ENCODE data around the gene RPUSD2.
A peak's percentile ranks its signal among the peaks of the same experiment; 100 is the strongest.

Gene RPUSD2, protein sequence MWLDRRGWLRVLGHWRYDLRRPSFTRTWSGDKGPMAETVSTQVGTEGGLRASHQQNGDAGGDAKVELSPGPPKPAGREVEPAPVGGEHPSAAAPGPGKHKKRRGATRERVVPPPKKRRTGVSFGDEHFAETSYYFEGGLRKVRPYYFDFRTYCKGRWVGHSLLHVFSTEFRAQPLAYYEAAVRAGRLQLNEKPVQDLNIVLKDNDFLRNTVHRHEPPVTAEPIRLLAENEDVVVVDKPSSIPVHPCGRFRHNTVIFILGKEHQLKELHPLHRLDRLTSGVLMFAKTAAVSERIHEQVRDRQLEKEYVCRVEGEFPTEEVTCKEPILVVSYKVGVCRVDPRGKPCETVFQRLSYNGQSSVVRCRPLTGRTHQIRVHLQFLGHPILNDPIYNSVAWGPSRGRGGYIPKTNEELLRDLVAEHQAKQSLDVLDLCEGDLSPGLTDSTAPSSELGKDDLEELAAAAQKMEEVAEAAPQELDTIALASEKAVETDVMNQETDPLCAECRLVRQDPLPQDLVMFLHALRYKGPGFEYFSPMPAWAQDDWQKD

DNA sequence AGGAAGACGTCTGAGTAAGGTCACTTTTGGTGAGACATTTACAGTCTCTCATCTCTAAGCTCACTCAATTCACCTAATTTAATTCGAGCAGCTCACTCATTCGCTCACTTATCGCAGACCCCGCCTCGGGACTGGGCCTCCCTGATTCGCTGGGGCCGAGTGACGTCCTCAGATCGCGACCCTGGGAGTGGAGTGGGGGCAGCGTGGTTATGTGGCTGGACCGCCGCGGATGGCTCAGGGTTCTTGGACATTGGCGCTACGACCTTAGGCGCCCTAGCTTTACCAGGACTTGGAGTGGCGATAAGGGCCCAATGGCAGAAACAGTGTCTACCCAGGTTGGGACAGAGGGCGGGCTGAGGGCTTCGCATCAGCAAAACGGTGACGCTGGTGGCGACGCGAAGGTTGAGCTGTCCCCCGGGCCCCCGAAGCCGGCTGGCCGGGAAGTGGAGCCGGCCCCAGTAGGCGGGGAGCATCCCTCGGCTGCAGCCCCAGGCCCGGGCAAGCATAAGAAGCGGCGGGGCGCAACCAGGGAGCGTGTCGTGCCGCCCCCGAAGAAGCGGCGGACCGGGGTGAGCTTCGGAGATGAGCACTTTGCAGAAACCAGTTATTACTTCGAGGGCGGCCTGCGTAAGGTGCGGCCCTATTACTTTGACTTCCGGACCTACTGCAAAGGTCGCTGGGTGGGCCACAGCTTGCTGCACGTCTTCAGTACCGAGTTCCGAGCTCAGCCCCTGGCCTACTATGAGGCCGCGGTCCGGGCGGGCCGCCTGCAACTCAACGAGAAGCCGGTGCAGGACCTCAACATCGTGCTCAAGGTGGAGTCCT is at the start of gene RPUSD2:
Gene RPUSD2, plus strand, starts transcription at position 171 of the 825 bp plus-strand sequence. Its CDS starts 39 bp downstream, at position 210.
- peak; percentile 73 for DNase-seq

DNA sequence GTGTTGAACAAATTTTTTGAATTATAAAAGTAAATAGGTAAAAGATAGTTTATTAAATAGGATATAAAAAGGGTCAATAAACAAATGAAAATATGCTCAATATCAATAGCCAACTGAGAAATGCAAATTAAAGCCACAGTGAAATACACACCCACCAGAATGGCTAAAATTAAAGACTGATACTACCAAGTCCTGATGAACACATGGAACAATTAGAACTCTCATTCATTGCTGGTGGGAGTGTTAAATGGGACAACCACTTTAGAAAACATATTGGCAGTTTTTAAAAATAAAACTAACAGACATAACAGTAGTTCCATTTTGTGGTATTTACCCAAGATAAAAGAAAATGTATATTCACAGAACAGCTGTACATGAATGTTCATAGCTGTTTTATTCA is 45.5 kb upstream of the RPUSD2 start:
- DNase-seq, result no peak

DNA sequence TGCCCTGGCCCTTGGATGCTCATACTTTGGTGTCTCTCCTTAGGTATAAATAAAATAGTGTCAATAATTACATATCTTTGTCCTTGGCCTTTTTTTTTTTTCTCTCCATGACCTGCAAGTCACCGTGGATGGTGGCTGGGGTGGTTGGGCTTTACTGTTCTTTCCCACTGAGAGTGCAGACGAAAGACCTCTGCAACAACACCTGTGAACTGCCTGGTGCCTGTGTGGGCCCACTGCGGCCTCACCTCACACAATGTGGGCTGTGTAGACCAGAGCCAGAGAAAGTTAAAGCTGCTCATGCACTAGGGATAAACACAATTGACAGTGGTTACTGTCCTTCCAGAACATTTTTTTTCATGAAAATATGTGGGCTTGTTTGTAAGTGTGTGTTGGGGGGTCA is 43.2 kb upstream of the RPUSD2 start:
- DNase-seq, result no peak

DNA sequence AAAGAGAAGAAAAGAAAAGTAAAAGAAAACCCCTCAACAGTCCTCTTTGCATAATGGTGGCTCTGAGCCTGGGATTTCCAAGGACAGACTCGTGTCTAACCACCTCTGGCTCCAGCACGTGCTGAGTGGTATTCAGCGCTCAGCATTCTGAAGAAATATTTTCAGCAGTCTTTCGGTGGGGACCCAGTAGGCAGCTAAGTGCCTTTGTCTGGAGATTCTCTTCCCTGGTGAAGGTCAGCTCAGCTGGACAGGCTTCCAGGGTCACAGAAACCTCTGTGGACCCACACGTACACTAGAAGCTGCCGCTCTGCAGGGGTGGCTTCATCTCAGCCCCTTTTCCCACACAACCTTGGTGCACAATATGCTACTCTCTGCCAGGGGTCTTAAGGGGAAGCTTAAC is 40.3 kb upstream of the RPUSD2 start:
- no peak for DNase-seq

DNA sequence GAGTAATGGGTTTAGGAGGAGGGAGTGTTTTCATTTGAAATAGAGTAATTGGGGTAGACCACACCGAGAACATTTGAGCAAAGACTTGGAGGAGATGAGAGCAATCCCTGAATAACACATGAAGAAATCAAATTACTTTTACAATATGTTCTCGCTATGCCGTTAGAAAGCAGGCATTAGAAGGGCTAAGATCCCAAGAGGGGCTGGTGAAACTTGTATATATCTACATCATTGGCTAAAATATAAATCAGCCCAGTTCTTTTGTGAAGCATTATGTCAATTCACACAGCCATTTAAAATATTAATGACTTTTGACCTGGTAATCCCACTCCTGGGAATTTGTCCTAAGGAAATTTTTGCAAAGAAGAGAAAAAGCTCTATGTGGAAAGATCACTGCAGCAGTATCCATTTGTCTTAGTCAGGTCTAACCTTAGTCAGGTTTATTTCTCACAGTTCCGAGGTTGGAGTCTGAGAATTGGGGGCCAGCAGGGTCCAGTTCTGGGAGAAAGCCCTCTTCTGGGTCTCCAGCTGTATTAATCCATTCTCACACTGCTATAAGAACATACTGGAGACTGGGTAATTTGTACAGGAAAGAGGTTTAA is 35.2 kb upstream of the RPUSD2 start:
- DNase-seq, result no peak

DNA sequence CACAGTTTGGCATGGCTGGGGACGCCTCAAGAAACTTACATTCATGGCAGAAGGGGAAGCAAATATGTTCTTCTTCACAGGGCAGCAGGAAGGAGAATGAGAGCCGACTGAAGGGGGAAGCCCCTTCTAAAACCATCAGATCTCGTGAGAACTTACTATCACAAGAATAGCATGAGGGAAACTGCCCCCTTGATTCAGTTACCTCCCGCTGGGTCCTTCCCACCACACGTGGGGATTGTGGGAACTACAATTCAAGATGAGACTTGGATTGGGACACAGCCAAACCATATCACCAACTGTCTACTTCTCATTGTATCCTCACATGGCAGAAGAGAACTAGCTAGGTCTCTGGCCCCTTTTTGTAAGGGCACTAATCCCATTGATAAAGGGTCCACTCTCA is 34.7 kb upstream of the RPUSD2 start:
- no peak for DNase-seq

DNA sequence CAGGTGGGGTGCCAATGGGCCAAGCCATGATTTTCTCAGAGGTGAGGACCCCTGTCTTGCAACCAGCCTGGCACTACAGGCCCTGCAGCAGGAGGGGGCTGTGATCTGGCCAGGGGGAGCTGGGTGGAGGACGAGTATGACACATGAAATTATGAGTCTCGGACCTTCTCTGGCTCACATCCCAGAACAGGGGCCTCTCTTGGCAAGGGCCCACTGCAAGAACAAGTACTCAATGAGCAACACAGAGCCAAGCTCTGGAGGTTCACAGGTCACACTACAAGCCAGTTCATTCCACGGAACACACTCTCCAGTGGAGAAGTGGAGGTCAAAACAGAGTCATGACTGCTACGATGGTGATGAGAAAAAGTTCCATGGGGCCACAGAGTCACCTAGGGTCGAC is 32.6 kb upstream of the RPUSD2 start:
- DNase-seq, result no peak

DNA sequence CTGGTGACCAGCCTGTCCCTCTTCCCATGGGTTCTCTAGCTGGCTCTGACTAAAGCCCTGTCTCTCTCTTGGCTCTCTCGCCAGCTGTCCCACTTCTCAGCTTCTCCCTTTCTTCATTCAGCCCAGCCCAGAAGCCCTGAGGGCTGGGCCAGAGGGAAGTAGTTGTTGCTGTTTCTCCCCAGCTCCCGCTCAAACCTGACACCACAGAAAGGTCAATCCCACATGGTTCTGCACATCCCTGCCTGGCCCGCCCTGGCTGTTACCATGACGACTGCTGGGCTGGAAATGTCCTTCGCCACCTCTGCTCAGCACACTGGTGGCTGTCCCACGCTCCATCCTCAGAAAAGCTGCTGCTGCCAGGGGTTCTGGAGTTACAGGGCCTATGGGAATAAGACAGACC is 30.1 kb upstream of the RPUSD2 start:
- no peak for DNase-seq

DNA sequence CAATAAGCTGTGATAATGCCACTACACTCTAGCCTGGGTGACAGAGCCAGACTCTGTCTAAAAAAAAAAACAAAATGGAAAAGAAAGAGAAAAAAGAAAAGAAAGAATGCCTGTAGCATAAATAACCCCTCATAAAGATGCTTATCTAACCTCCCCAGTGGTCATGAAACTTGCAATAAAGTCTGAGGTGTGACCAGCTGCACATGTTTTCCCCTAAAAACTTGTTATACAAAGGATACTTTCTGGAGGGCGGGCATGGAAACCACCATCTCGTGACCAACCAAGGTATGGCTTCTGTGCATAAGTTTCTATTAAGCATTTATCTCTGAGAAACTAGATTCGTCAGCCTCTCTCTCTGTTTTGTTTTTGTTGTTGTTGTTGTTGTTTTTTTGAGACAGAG is 26.0 kb upstream of the RPUSD2 start:
- no peak for DNase-seq

DNA sequence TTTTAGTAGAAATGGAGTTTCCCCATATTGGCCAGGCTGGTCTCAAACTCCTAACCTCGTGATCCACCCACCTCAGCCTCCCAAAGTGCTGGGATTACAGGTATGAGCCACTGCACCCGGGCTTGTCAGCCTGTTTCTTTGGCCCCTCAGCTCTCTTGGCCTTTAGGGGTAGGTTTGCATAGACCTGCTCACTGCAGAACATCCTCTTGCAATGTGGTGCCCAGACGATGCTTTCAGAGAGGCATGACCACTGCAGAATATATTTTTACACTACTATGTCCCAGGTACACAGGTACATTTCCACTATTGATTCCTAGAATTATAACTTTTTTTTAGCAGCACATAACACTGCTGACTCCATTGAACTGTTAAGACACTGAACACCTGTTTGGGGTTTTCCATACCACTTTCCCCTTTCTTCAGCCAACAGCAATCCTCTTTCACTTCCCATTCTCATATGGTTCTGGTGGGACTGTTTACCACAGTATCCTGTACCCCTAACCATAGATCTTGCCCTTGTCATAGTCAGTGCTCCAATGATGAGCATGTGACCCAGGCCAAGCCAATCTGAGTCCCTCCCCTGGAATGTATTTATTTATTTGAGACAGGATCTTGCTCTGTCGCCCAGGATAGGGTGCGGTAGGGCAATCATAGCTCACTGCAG is 25.3 kb upstream of the RPUSD2 start:
- no peak for DNase-seq

DNA sequence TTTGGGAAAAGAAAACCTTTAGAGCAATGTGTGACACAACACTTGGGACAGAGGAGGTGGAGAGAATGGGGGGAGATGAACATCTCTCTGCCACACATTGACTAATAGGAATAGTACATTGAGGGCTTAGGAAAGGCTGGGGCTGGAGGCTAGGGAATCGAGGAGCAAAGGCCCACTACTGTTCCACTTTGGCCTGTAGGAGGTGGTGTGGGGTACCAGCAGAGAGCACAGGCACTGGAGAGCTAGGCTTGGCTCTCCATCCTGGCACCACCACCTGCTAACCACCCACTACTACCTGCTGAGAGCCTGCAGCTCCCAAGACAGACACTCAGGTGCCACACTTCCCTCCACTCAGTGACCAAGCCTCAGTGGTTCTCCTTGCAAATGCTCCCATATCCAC is 23.6 kb upstream of the RPUSD2 start:
- no peak for DNase-seq

DNA sequence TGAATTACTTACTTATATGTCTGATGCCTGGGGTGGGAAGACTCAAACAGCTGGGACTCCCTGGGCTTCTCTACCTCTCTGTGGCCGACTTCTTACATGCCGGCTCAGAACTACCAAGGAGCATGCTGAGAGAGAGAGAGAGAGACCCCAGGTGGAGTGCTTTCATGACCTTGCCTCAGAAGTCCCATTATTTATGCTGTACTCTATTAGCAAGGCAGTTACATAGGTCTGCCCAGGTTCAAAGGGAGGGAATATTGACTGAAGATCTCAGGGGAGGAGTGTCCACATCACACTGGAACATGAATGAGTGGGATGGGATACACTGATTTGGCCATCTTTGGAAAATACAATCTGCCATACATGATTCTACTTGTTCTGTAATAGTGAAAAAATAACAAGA is 20.5 kb upstream of the RPUSD2 start:
- DNase-seq, result no peak

DNA sequence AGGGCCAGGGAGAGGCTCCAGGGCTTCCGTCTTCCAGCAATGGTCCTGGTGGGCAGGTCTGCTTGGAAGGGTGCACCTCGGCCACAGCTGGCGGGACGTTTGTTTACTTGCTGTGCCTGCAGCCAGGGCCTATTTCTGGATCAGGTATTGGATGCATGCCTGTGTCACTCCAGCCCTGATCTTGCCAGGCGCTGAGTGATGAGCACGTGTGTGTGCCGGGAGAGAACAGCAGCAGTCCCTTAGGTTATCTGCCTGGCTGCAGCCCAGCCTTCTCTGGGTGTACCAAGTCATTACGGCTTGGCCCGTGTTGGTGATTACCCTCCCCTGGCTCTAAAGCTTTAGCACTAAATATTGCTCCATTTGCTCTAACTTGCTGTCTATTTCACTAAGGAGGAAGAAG is 19.2 kb upstream of the RPUSD2 start:
- no peak for DNase-seq

DNA sequence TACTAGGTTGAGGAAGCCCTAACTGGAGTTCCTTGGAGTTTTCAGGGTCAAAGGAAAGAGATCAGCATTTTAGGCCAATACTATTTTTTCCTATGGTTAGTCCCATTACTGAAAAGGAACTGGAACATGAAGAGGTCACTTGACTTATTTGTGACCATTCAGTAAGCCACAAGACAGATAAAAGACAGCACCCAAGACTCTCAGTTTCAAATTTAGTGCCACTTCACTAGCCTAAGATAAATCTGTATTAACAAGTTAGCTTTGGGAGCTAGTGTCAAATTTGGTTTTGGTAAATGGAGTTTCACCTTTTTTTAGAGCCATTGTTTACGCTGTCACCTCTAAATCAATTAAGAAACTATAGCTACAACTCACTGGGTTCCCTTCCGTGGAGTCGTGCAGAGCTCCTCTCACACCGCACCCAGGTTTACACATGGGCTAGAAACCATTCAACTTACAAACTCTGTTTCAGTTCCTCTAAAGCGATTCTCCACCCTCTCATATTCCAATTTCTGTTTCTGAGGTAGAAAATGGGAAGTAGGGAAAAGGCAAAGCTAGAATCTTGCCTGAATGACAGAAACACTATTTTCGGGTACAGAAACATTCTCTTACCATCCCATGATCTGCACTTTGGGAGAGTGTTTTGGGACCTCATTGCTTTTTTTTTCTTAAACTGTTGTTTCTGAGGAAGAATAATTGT is 18.6 kb upstream of the RPUSD2 start:
- no peak for DNase-seq

DNA sequence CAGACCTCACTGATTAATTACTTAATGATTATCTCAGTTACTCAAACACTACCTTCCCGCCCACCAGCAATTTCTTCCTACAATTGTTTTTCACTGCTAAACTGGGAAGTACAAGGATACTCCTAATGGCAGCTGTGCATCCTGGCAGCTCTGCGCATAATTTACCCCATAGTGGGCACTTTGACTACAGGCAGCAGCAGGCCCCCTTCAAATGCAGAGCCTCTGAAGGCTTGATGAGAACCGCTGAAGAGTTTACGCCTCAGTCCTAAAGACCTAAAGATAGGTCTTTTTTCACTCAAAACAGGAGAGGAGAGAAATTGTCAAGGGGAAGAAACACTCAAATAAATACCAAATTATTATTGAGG is 15.0 kb upstream of the RPUSD2 start:
- no peak for DNase-seq

DNA sequence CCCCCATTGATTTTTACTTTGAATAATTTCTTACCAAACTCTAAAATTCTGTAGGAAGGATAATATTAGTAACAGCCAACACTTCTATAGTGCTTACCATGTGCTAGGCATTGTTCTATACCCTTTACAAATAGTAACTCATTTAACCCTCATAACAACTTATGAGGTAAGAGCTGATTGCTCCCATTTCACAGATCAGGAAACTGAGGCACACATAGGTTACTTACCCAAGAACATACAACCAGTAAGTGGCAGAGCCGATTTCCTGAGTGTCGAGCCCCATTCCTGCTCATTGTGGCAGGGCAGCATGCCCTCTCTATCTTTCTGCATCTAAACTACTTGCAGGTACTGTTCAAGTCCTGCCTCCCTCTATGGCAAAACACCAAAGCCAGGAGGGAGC is 13.2 kb upstream of the RPUSD2 start:
- no peak for DNase-seq

DNA sequence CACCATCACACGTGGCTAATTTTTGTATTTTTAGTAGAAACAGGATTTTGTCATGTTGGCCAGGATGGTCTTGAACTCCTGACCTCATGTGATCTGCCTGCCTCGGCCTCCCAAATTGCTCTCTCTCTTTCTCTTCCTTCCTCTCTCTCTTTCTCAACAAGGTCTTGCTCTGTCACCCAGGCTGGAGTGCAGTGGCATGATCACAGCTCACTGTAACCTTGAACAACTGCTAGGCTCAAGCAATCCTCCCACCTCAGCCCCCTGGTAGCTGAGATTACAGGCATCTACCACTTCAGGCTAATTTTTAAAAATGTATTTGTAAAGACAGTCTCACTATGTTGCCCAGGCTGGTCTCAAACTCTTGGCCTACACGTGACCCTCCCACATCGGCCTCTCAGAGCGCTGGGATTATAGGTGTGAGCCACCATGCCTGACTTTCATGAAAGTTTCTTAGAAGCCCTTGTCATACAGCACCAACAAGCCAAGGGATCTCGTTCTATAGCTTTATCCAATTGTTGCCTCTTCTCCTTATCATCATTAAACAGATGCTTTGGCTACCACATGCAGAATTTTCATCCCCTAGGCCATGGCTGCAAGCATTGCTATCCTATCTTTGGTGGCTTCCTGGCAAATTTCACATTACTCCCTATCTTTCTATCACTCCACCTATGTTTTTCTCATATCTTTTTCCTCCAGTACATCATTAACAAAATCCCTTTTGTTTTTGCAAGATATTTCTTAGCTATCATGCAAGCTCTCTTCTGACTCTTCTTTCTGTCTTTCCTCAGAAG is 10.0 kb upstream of the RPUSD2 start:
- no peak for DNase-seq

DNA sequence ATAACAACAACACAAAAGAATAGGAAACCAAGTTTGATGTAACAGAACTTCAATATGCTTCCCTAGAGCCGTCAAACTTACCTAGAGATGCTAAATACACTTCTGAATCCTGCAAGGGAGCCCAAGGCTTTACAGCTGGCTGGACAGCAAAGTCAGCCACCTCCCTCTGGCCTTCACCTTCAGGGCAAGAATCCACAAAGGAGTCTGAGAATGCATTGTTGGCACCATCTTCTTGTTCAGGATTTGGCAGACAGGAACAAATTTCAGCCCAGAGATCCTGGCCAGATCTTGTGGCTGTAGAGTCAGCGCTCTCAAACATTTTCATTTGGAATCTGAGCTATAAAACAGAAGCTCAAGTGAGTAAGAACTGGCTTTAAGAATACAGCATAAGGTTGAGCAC is 6.4 kb upstream of the RPUSD2 start:
- DNase-seq, result no peak

DNA sequence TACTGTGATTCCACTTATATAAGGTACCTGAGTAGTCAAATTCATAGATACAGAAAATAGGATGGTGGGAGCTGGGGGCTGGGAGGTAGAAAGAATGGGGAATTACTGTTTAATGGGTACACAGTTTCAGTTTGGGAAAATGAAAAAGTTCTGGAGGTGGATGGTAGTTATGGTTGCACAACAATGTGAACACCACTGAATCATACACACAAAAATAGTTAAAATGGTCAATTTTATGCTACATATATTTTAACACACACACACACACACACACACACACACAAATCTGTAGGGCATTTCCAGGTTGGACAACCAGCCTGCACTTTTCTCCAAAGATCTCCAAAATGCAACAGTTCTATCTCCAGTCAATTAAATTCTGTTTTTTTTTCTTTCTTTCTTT is 5.7 kb upstream of the RPUSD2 start:
- DNase-seq, result no peak

DNA sequence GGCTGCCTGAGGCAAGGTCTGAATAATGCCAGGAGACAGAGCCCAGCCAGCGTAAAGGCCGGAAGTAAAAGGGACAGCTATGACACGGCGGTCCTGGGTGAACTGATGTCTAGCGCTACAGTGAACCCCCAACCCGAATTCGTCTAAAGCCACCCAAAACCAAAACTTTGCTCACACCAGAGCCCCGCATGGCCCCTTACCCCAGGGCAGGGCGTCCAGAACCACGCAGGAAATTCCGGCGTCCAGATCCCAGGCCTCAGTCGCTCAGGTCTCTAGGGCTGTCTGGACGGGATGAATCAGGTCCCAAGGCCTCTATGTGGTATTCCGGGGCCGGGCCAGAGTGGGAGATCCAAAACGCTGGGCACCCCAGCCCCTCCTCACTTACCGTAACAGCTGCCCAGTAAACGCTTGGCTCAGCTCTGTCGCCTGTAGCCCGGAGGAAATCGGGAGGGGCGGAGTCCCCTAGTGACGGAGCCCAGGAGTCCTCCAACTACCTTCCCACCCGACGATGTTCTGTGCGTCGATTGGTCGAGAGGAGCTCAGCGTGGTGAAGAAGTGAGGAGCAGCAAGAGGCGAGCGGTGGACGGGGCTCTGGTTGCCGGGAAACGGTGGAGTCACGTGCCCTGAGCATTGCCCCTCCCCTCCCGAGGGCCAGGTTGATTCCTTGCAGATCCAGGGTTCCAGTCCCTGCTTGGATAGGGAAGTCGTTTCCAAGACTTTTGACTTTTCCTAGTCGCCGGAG is 4.3 kb upstream of the RPUSD2 start, which contains the start of gene CCDC32:
Gene CCDC32, minus strand, starts transcription at position 452 of the 742 bp plus-strand sequence. CDS start 2,027 bp downstream, outside the sequence.
- peak; percentile 90 for DNase-seq
